H9 (cell line): Measurements from ENCODE around the gene RPUSD3. TPM values are rescaled to one million over a fixed set of nuclear protein-coding genes. Genes with fewer than 3 reads are reported as not detected.

ENCODE experiments used
- DNase-seq: peaks from one replicate; pipeline ENCODE4 v3.0.0-alpha.2; 2017
- H2AFZ ChIP-seq: one replicate; pipeline ENCODE4 v1.6.1; 2013; ENCODE audit warnings: mild to moderate bottlenecking, low read length, control low read depth, moderate library complexity
- H2AK5ac ChIP-seq: 2 replicates; pipeline ENCODE4 v1.6.1; 2013; ENCODE audit warnings: low read length, control low read depth, mixed read lengths; ENCODE audit not compliant: insufficient read length
- H2BK120ac ChIP-seq: one replicate; pipeline ENCODE4 v1.6.1; 2013; ENCODE audit warnings: low read depth, mild to moderate bottlenecking, low read length, control low read depth, inconsistent platforms; ENCODE audit not compliant: poor library complexity, severe bottlenecking
- H2BK12ac ChIP-seq: 2 replicates; pipeline ENCODE4 v1.6.1; 2013; ENCODE audit warnings: low read length, control low read depth, mixed read lengths, low read depth; ENCODE audit not compliant: insufficient read length
- H2BK15ac ChIP-seq: 2 replicates; pipeline ENCODE4 v1.6.1; 2013; ENCODE audit warnings: low read depth, low read length, control low read depth
- H2BK20ac ChIP-seq: one replicate; pipeline ENCODE4 v1.6.1; 2013; ENCODE audit warnings: low read depth, mild to moderate bottlenecking, low read length, control low read depth, inconsistent platforms; ENCODE audit not compliant: poor library complexity, severe bottlenecking
- H2BK5ac ChIP-seq: 2 replicates; pipeline ENCODE4 v1.6.1; 2013; ENCODE audit warnings: low read length, control low read depth, mixed read lengths; ENCODE audit not compliant: insufficient read length
- H3K14ac ChIP-seq: 2 replicates; pipeline ENCODE4 v1.6.1; 2013; ENCODE audit warnings: low read length, control low read depth; ENCODE audit not compliant: insufficient read depth
- H3K18ac ChIP-seq: 2 replicates; pipeline ENCODE4 v1.6.1; 2013; ENCODE audit warnings: low read depth, mild to moderate bottlenecking, mixed read lengths, low read length, control low read depth; ENCODE audit not compliant: insufficient read length
- H3K23ac ChIP-seq: 2 replicates; pipeline ENCODE4 v1.6.1; 2013; ENCODE audit warnings: low read length, control low read depth, mixed read lengths, low read depth; ENCODE audit not compliant: insufficient read length
- H3K23me2 ChIP-seq: 2 replicates; pipeline ENCODE4 v1.6.1; 2013; ENCODE audit warnings: low read depth, mild to moderate bottlenecking, mixed read lengths, low read length, control low read depth; ENCODE audit not compliant: insufficient read length, poor library complexity, severe bottlenecking
- H3K27ac ChIP-seq: 2 replicates; pipeline ENCODE4 v1.5.1; 2013; ENCODE audit warnings: low read length, control low read depth, mixed read lengths, low read depth; ENCODE audit not compliant: insufficient read length
- H3K27me3 ChIP-seq: 2 replicates; pipeline ENCODE4 v1.6.1; 2013; ENCODE audit warnings: low read length, control low read depth, inconsistent platforms; ENCODE audit not compliant: insufficient read depth
- H3K4ac ChIP-seq: 2 replicates; pipeline ENCODE4 v1.6.1; 2013; ENCODE audit warnings: low read depth, mild to moderate bottlenecking, control low read depth, inconsistent platforms, low read length, moderate library complexity
- H3K4me1 ChIP-seq: 2 replicates; pipeline ENCODE4 v1.6.1; 2013; ENCODE audit warnings: low read length, control low read depth, inconsistent platforms; ENCODE audit not compliant: insufficient read depth
- H3K4me2 ChIP-seq: 2 replicates; pipeline ENCODE4 v1.6.1; 2013; ENCODE audit warnings: low read length, control low read depth, mixed read lengths; ENCODE audit not compliant: insufficient read length, insufficient read depth
- H3K56ac ChIP-seq: 2 replicates; pipeline ENCODE4 v1.6.1; 2013; ENCODE audit warnings: low read depth, mild to moderate bottlenecking, mixed read lengths, low read length, control low read depth; ENCODE audit not compliant: insufficient read length
- H3K79me1 ChIP-seq: 2 replicates; pipeline ENCODE4 v1.6.1; 2013; ENCODE audit warnings: low read depth, mild to moderate bottlenecking, moderate library complexity, low read length, control low read depth, inconsistent platforms; ENCODE audit not compliant: insufficient read depth, poor library complexity, severe bottlenecking
- H3K79me2 ChIP-seq: 2 replicates; pipeline ENCODE4 v1.6.1; 2013; ENCODE audit warnings: low read length, control low read depth, inconsistent platforms; ENCODE audit not compliant: insufficient read depth
- H3K9ac ChIP-seq: 2 replicates; pipeline ENCODE4 v1.6.1; 2013; ENCODE audit warnings: low read length, control low read depth, mixed read lengths; ENCODE audit not compliant: insufficient read length; ENCODE audit errors: extremely low read depth
- H3K9me3 ChIP-seq: one replicate; pipeline ENCODE4 v1.6.1; 2013; ENCODE audit warnings: low read depth, low read length, inconsistent platforms; ENCODE audit not compliant: control insufficient read depth
- H3T11ph ChIP-seq: one replicate; pipeline ENCODE4 v1.6.1; 2013; ENCODE audit warnings: mild to moderate bottlenecking, low read length, control low read depth, inconsistent platforms
- H4K20me1 ChIP-seq: one replicate; pipeline ENCODE4 v1.6.1; 2013; ENCODE audit not compliant: control insufficient read depth, insufficient read length, insufficient read depth
- H4K5ac ChIP-seq: 2 replicates; pipeline ENCODE4 v1.6.1; 2013; ENCODE audit warnings: low read depth, mild to moderate bottlenecking, mixed read lengths, low read length, control low read depth; ENCODE audit not compliant: insufficient read length
- H4K8ac ChIP-seq: replicated peaks from 2 replicates; pipeline ENCODE4 v1.6.1; 2013; ENCODE audit warnings: low read length, control low read depth, mixed read lengths, low read depth; ENCODE audit not compliant: insufficient read length
- H4K91ac ChIP-seq: 2 replicates; pipeline ENCODE4 v1.6.1; 2013; ENCODE audit warnings: low read depth, mild to moderate bottlenecking, moderate library complexity, mixed read lengths, low read length, control low read depth; ENCODE audit not compliant: insufficient read length
- H3K27ac Mint-ChIP-seq, 3 experiments: 2 replicates in 2 of 3; 3 replicates in 1 of 3; pipeline ENCODE4 v1.8.0; 2020 to 2021; ENCODE audit warnings: mixed read lengths in 3 of 3, mild to moderate bottlenecking in 1 of 3, moderate library complexity in 1 of 3
- H3K27me3 Mint-ChIP-seq: 2 replicates; pipeline ENCODE4 v1.8.0; 2021; ENCODE audit warnings: low read depth, mild to moderate bottlenecking, moderate library complexity, mixed read lengths
- H3K36me3 Mint-ChIP-seq, 3 experiments: 2 replicates in 2 of 3; 3 replicates in 1 of 3; pipeline ENCODE4 v1.8.0; 2020 to 2021; ENCODE audit warnings: low read depth in 3 of 3, mixed read lengths in 3 of 3; ENCODE audit not compliant: insufficient read depth in 1 of 3
- H3K4me1 Mint-ChIP-seq, 2 experiments: 2 replicates each; pipeline ENCODE4 v1.8.0; 2020; ENCODE audit warnings: mixed read lengths in 2 of 2
- H3K4me3 Mint-ChIP-seq, 2 experiments: 2 replicates in 1 of 2; 3 replicates in 1 of 2; pipeline ENCODE4 v1.8.0; 2020 to 2021; ENCODE audit warnings: mild to moderate bottlenecking in 2 of 2, mixed read lengths in 2 of 2, moderate library complexity in 1 of 2
- H3K9me3 Mint-ChIP-seq, 2 experiments: 2 replicates in 1 of 2; 3 replicates in 1 of 2; pipeline ENCODE4 v1.8.0; 2020; ENCODE audit warnings: mild to moderate bottlenecking in 2 of 2, mixed read lengths in 2 of 2, moderate library complexity in 1 of 2
- CTCF ChIP-seq: fragments of 200-600 bp; sonication (generic); conservative IDR thresholded peaks from 3 replicates; pipeline ENCODE4 v1.8.0; 2021; ENCODE audit warnings: antibody characterized with exemption, mild to moderate bottlenecking
- WGBS: extraction: QIAGEN DNeasy Blood & Tissue Kit; methylation state at CpG from one replicate; pipeline ENCODE4 v1.1.7; 2013; ENCODE audit warnings: missing lambda C conversion rate, low lambda C conversion rate, mixed read lengths; ENCODE audit not compliant: insufficient read length; ENCODE audit errors: extremely low coverage; 5-methylcytosine and 5-hydroxymethylcytosine counted together
- total RNA-seq: library from RNA; stranded (reverse); gene quantifications from 2 replicates; pipeline ENCODE4 v1.2.1, GENCODE V29; 2021

The RPUSD3 gene
- total RNA-seq, 1 experiment from 2014 or later: 59.5 TPM

- Mint-ChIP-seq H3K27me3 (peaks cover 16% of the 10 kb centered on the region), H3K4me3 (peak overlapping the region; percentile 71 to 86), H3K27ac (peak overlapping the region in 1 of 3 experiments; percentile 60; a peak in 1 of 7 replicates), H3K36me3 (peaks cover 0 to 14% (median 9%) of the 10 kb centered on the region in 3 experiments; a peak in 4 of 7 replicates), H3K4me1 (peaks cover 20 to 23% of the 10 kb centered on the region in 2 experiments), H3K9me3 (no peaks in the 10 kb centered on the region)
- H2AFZ ChIP-seq: no peak overlapping the region
- no peak overlapping the region for H3T11ph ChIP-seq
- H3K79me1 ChIP-seq: no peaks in the 10 kb centered on the region
- no peak for TF ChIP-seq CTCF
- H3K14ac ChIP-seq: no peak overlapping the region
- H3K23me2 ChIP-seq: peaks cover 7% of the 10 kb centered on the region
- H3K56ac ChIP-seq: no peak overlapping the region
- H3K23ac ChIP-seq: no peak overlapping the region
- H2BK20ac ChIP-seq: no peak overlapping the region
- H2BK120ac ChIP-seq: no peak overlapping the region
- H2BK5ac ChIP-seq: no peak overlapping the region
- H3K79me2 ChIP-seq: no peaks in the 10 kb centered on the region
- H3K18ac ChIP-seq: no peak overlapping the region
- H3K9ac ChIP-seq: no peak overlapping the region
- H3K9me3 ChIP-seq: no peaks in the 10 kb centered on the region
- H3K4ac ChIP-seq: no peak overlapping the region
- H2BK12ac ChIP-seq: no peak overlapping the region
- no peaks in the 10 kb centered on the region for H4K20me1 ChIP-seq
- no peaks in the 10 kb centered on the region for H3K4me1 ChIP-seq
- H3K27me3 ChIP-seq: no peaks in the 10 kb centered on the region
- H4K8ac ChIP-seq: no peak overlapping the region
- peak overlapping the region; percentile 70 for H3K4me2 ChIP-seq
- DNase-seq: no peak
- no peak overlapping the region for H2BK15ac ChIP-seq
- H4K91ac ChIP-seq: no peak overlapping the region
- WGBS: no CpG with 5 or more reads among the region's 10 CpGs
- H4K5ac ChIP-seq: no peak overlapping the region
- H2AK5ac ChIP-seq: no peak overlapping the region
- H3K27ac ChIP-seq: no peak overlapping the region
These were observed 33.0 kb downstream of the RPUSD3 start for GRCh38 chr3:9810846-9811245.
